A549 (cell line): ENCODE results near the gene B9D2. TPM values are rescaled to one million over a fixed set of nuclear protein-coding genes. Genes with fewer than 3 reads are reported as not detected.

ENCODE experiments used
- ATAC-seq, 2 experiments: fragments of 200-7000 bp in 1 of 2; fragments of >200 bp in 1 of 2; cut with Nextera tagmentation in 1 of 2; cut with Tn5 transposase in 1 of 2; 3 replicates each; pipeline versions ENCODE4 v1.8.0 to v1.9.1; 2018 to 2020; ENCODE audit warnings: mild to moderate bottlenecking in 1 of 2, moderate library complexity in 1 of 2
- CTCF ChIA-PET: fragments of 300-600 bp; sonication (Branson Sonifier 250); formaldehyde crosslinking; extraction: SDS; loops from one replicate; lab custom pipeline; 2021; ENCODE audit warnings: antibody characterized with exemption, inconsistent platforms; lab: Yijun Ruan, JAX
- POLR2A ChIA-PET: fragments of 350-600 bp; formaldehyde crosslinking; extraction: SDS; loops from one replicate; lab custom pipeline; 2021; ENCODE audit warnings: antibody characterized with exemption, inconsistent platforms; lab: Yijun Ruan, JAX
- DNase-seq, 2 experiments: peaks; one replicate each; pipeline versions ENCODE4 v3.0.0 to v3.0.0-alpha.2; 2011 to 2016; ENCODE audit warnings: low read depth in 1 of 2, low spot score in 1 of 2
- FAIRE-seq: peaks from 2 replicates; lab custom pipeline; 2011; peaks lifted over from hg19 to GRCh38; lab: Jason Lieb, UNC
- H3K27ac ChIP-seq, 2 experiments: fragments of >200 bp; sonication (Bioruptor Twin); formaldehyde crosslinking; 3 replicates each; pipeline ENCODE4 v1.5.1; 2016 to 2017
- H3K4me1 ChIP-seq: fragments of >200 bp; sonication (Bioruptor Twin); formaldehyde crosslinking; 3 replicates; pipeline ENCODE4 v1.6.1; 2016
- H3K4me2 ChIP-seq: fragments of >200 bp; sonication (Bioruptor Twin); formaldehyde crosslinking; 3 replicates; pipeline ENCODE4 v1.6.1; 2016
- H3K4me3 ChIP-seq: fragments of >200 bp; sonication (Bioruptor Twin); formaldehyde crosslinking; 3 replicates; pipeline ENCODE4 v1.5.1; 2016
- H3K9me3 ChIP-seq: fragments of >200 bp; sonication (Bioruptor Twin); formaldehyde crosslinking; 3 replicates; pipeline ENCODE4 v1.6.1; 2016
- CHD2 ChIP-seq: fragments of 150-350 bp; IDR thresholded peaks from 2 replicates; pipeline ENCODE4 v1.6.1; 2014; ENCODE audit warnings: low read length; ENCODE audit not compliant: partially characterized antibody
- E2F6 ChIP-seq: IDR thresholded peaks from 2 replicates; pipeline ENCODE4 v1.6.1; 2012; ENCODE audit warnings: low read depth, borderline replicate concordance
- EHMT2 ChIP-seq: fragments of 200-600 bp; sonication (generic); IDR thresholded peaks from 2 replicates; pipeline ENCODE4 v1.6.1; 2016; ENCODE audit warnings: antibody characterized with exemption, low read depth, mild to moderate bottlenecking, moderate library complexity
- JUN ChIP-seq, 2 experiments: fragments of >200 bp; sonication (Bioruptor Twin); formaldehyde crosslinking; IDR thresholded peaks; 2 replicates in 1 of 2; 3 replicates in 1 of 2; pipeline ENCODE4 v1.6.1; 2016 to 2017
- JUNB ChIP-seq: fragments of >200 bp; sonication (Bioruptor Twin); formaldehyde crosslinking; IDR thresholded peaks from 2 replicates; pipeline ENCODE4 v1.6.1; 2016
- MAX ChIP-seq: IDR thresholded peaks from 2 replicates; pipeline ENCODE4 v1.6.1; 2012
- MYC ChIP-seq: IDR thresholded peaks from 2 replicates; pipeline ENCODE4 v1.6.1; 2012; ENCODE audit warnings: mild to moderate bottlenecking, inconsistent platforms, low read length, improper control_type of control experiment, borderline replicate concordance
- PBX3 ChIP-seq: IDR thresholded peaks from 2 replicates; pipeline ENCODE4 v1.6.1; 2012
- PHF8 ChIP-seq: fragments of 200-600 bp; sonication (generic); IDR thresholded peaks from 2 replicates; pipeline ENCODE4 v1.6.1; 2016; ENCODE audit warnings: low read depth, mild to moderate bottlenecking, antibody characterized with exemption, moderate library complexity, borderline replicate concordance
- POLR2A ChIP-seq: IDR thresholded peaks from 2 replicates; pipeline ENCODE4 v1.6.1; 2012; ENCODE audit warnings: mild to moderate bottlenecking, low read length
- POLR2AphosphoS2 ChIP-seq: conservative IDR thresholded peaks from 2 replicates; pipeline ENCODE4 v1.6.1; 2012; ENCODE audit warnings: low read length, improper control_type of control experiment, inconsistent platforms
- RFX5 ChIP-seq: fragments of 450-650 bp; IDR thresholded peaks from 2 replicates; pipeline ENCODE4 v1.7.1; 2014; ENCODE audit warnings: antibody characterized with exemption, mild to moderate bottlenecking, moderate library complexity
- TP53 ChIP-seq: fragments of 250-450 bp; sonication (Bioruptor Pico); IDR thresholded peaks from 2 replicates; pipeline ENCODE4 v1.5.0; 2021; ENCODE audit warnings: mild to moderate bottlenecking, moderate library complexity
- USF2 ChIP-seq: fragments of 450-650 bp; IDR thresholded peaks from 2 replicates; pipeline ENCODE4 v1.6.1; 2014; ENCODE audit warnings: antibody characterized with exemption
- ZFP36 ChIP-seq: fragments of 450-650 bp; IDR thresholded peaks from 2 replicates; pipeline ENCODE4 v1.6.1; 2014; ENCODE audit warnings: borderline replicate concordance; ENCODE audit not compliant: partially characterized antibody
- WGBS: methylation state at CpG from one replicate; pipeline ENCODE4 v1.1.6; 2017; ENCODE audit errors: missing lambda C conversion rate; 5-methylcytosine and 5-hydroxymethylcytosine counted together
- polyA minus RNA-seq: library from RNA; depleted of rRNA, polyadenylated mRNA; stranded (reverse); fragments of >200 nt; gene quantifications from 2 replicates; pipeline ENCODE4 v1.2.3, GENCODE V29; 2011; rRNA and poly(A)+ RNA removed
- polyA plus RNA-seq, 4 experiments: library from polyadenylated mRNA; depleted of rRNA in 3 of 4; stranded (reverse); fragments of >200 nt; fragmentation: RNase III in 1 of 4; extraction: RNeasy Plus Mini Kit Qiagen cat#74134 plus additional on column Dnase treatment in 1 of 4; gene quantifications; 2 replicates in 3 of 4; 3 replicates in 1 of 4; pipeline ENCODE4 v1.2.3, GENCODE V29; 2011 to 2017
- TF ChIP-seq, protein P1 (sequence below): fragments of 200-600 bp; sonication (generic); IDR thresholded peaks from 2 replicates; pipeline ENCODE4 v1.6.1; 2016; ENCODE audit warnings: antibody characterized with exemption, mild to moderate bottlenecking, moderate library complexity
- TF ChIP-seq, protein P2 (sequence below): fragments of >200 bp; sonication (Bioruptor Twin); formaldehyde crosslinking; IDR thresholded peaks from 3 replicates; pipeline ENCODE4 v1.6.1; 2016

B9D2 gene
- polyA plus RNA-seq (2011; rRNA removed) = 17.5 and 19.6 TPM in 2 replicates
- polyA plus RNA-seq (2012; cell fraction: cytosol; rRNA removed) = 45.5 and 46.6 TPM in 2 replicates
- 36.9 and 40.6 TPM in 2 replicates for polyA plus RNA-seq (2012; cell fraction: nucleus; rRNA removed)
- 22.5 to 26.1 TPM (median 24.4 TPM) in 3 replicates for polyA plus RNA-seq (2017; fragmentation: RNase III; extraction: RNeasy Plus Mini Kit Qiagen cat#74134 plus additional on column Dnase treatment)
- polyA minus RNA-seq = 3.8 and 7.4 TPM in 2 replicates

GRCh38 chr19:41363753-41364523, at the start of gene B9D2:
TSS of gene B9D2 (minus strand) at chr19:41364149. CDS start at chr19:41363519, 630 bp downstream.
- peak within 1 kb of the TSS; percentile 92 to 94 for H3K27ac ChIP-seq
- FAIRE-seq = peak; percentile 99
- 2% methylated on average over 56 of the region's 56 CpGs for WGBS
- peak within 1 kb of the TSS; percentile 66 for H3K4me3 ChIP-seq
- ChIA-PET POLR2A (interaction anchor here (0.5 to 4.5 kb wide), 42 partner anchors 9 to 900 kb away, joined by 3 to 96 read pairs (median 4); partner anchors contain the start of genes ACTMAP, COQ8B, DMAC2 and ERICH4), CTCF (interaction anchor here (0.8 to 13.8 kb wide), 24 partner anchors 9 to 844 kb away, joined by 3 to 197 read pairs (median 4); partner anchors contain the start of genes CCDC97, DMAC2, TGFB1 and TMEM91)
- TF ChIP-seq MAX (peak; percentile 82; the same call in 1 of the 2 replicates), PHF8 (peak; percentile 85; the same call in 1 of the 2 replicates), PBX3 (peak; percentile 90), CHD2 (peak; percentile 49), JUN (IDR thresholded peaks at IDR 0.05) (peak; percentile 81 to 96; a peak in 4 of 5 replicates), POLR2A (peak; percentile 80), EHMT2 (no peak; the same call in 1 of the 2 replicates), ZFP36 (no peak), USF2 (no peak), E2F6 (0 out of 2 replicates have a peak, but pooled peaks have one; percentile 59), POLR2AphosphoS2 (0 out of 2 replicates have a peak, but pooled peaks have one; percentile 14), MYC (peak; percentile 52), TP53 (peak; percentile 87; the same call in 1 of the 2 replicates), RFX5 (peak; percentile 73), JUNB (no peak)
- TF ChIP-seq, protein P1, sequence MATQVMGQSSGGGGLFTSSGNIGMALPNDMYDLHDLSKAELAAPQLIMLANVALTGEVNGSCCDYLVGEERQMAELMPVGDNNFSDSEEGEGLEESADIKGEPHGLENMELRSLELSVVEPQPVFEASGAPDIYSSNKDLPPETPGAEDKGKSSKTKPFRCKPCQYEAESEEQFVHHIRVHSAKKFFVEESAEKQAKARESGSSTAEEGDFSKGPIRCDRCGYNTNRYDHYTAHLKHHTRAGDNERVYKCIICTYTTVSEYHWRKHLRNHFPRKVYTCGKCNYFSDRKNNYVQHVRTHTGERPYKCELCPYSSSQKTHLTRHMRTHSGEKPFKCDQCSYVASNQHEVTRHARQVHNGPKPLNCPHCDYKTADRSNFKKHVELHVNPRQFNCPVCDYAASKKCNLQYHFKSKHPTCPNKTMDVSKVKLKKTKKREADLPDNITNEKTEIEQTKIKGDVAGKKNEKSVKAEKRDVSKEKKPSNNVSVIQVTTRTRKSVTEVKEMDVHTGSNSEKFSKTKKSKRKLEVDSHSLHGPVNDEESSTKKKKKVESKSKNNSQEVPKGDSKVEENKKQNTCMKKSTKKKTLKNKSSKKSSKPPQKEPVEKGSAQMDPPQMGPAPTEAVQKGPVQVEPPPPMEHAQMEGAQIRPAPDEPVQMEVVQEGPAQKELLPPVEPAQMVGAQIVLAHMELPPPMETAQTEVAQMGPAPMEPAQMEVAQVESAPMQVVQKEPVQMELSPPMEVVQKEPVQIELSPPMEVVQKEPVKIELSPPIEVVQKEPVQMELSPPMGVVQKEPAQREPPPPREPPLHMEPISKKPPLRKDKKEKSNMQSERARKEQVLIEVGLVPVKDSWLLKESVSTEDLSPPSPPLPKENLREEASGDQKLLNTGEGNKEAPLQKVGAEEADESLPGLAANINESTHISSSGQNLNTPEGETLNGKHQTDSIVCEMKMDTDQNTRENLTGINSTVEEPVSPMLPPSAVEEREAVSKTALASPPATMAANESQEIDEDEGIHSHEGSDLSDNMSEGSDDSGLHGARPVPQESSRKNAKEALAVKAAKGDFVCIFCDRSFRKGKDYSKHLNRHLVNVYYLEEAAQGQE = peak; percentile 23; the same call in 1 of the 2 replicates
- TF ChIP-seq, protein P2, sequence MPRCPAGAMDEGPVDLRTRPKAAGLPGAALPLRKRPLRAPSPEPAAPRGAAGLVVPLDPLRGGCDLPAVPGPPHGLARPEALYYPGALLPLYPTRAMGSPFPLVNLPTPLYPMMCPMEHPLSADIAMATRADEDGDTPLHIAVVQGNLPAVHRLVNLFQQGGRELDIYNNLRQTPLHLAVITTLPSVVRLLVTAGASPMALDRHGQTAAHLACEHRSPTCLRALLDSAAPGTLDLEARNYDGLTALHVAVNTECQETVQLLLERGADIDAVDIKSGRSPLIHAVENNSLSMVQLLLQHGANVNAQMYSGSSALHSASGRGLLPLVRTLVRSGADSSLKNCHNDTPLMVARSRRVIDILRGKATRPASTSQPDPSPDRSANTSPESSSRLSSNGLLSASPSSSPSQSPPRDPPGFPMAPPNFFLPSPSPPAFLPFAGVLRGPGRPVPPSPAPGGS = peak; percentile 93; the same call in 2 of the 3 replicates
- peak within 1 kb of the TSS; percentile 82 for H3K4me2 ChIP-seq
- H3K9me3 ChIP-seq = no peaks in the 10 kb centered on the region
- peaks cover 49% of the 10 kb centered on the region for H3K4me1 ChIP-seq
- peak; percentile 100 for DNase-seq
- ATAC-seq = peak; percentile 89 to 93
